ENCODE results near the gene PTGIS.
A peak's percentile ranks its signal among the peaks of the same experiment; 100 is the strongest.
"Not testable (repeated sequence)": the region's sequence is repeated elsewhere in the genome, so short reads cannot be mapped to it uniquely, and the experiment has no call there.

PTGIS gene

GRCh38 chr20:49567421-49568277, at the start of gene PTGIS:
TSS of gene PTGIS (minus strand) at chr20:49568137. CDS start at chr20:49568116, 21 bp downstream.
- DNase-seq = no peak

GRCh38 chr20:49617394-49617793, 49.5 kb upstream of the PTGIS start:
- not testable (repeated sequence) for DNase-seq

- DNase-seq = no peak
Observed at GRCh38 chr20:49616154-49617007, 48.4 kb upstream of the PTGIS start.

GRCh38 chr20:49615401-49616153, 47.6 kb upstream of the PTGIS start:
- DNase-seq = no peak

GRCh38 chr20:49615051-49615400, 47.1 kb upstream of the PTGIS start:
- DNase-seq = not testable (repeated sequence)

- DNase-seq = no peak
Observed at GRCh38 chr20:49614338-49615050, 46.6 kb upstream of the PTGIS start.

GRCh38 chr20:49612127-49612738, 44.3 kb upstream of the PTGIS start:
- DNase-seq = no peak

- not testable (repeated sequence) for DNase-seq
Observed at GRCh38 chr20:49611539-49612126, 43.7 kb upstream of the PTGIS start.

- DNase-seq = peak; percentile 86
Observed at GRCh38 chr20:49610691-49611538, 43.0 kb upstream of the PTGIS start.

GRCh38 chr20:49608752-49609670, 41.1 kb upstream of the PTGIS start:
- DNase-seq = peak; percentile 81

GRCh38 chr20:49607568-49607967, 39.6 kb upstream of the PTGIS start:
- DNase-seq = no peak

- no peak for DNase-seq
Observed at GRCh38 chr20:49603209-49603627, 35.3 kb upstream of the PTGIS start.

- no peak for DNase-seq
Observed at GRCh38 chr20:49602345-49603208, 34.6 kb upstream of the PTGIS start.

- no peak for DNase-seq
Observed at GRCh38 chr20:49601153-49601924, 33.4 kb upstream of the PTGIS start.

GRCh38 chr20:49599746-49600113, 31.8 kb upstream of the PTGIS start:
- DNase-seq = no peak

GRCh38 chr20:49597825-49598395, 30.0 kb upstream of the PTGIS start:
- DNase-seq = no peak

Measured in activated CD4-positive, alpha-beta T cell treated with anti-CD3 and anti-CD28 coated beads, Interleukin-2, amount 50 U/mL, for 16 hours (primary cell).